Hepatocyte (in vitro differentiated cells): ENCODE results near the gene SLC22A12.

Experiments
- CTCF ChIP-seq: fragments of 200-600 bp; sonication (generic); IDR thresholded peaks from 2 replicates; pipeline ENCODE4 v1.5.1; 2016; ENCODE audit warnings: antibody characterized with exemption, mild to moderate bottlenecking; ENCODE audit not compliant: poor library complexity
- EZH2 ChIP-seq: fragments of 200-600 bp; sonication (generic); IDR thresholded peaks from 2 replicates; pipeline ENCODE4 v1.6.1; 2016; ENCODE audit warnings: antibody characterized with exemption, mild to moderate bottlenecking, borderline replicate concordance
- EZH2phosphoT487 ChIP-seq: fragments of 200-600 bp; sonication (generic); IDR thresholded peaks from one replicate; pipeline ENCODE4 v1.6.1; 2018; ENCODE audit warnings: antibody characterized with exemption, mild to moderate bottlenecking, low read depth, moderate library complexity; ENCODE audit not compliant: unreplicated experiment, severe bottlenecking

GRCh38 chr11:64599698-64600211 is 8.7 kb downstream of the SLC22A12 start:
- no peak for TF ChIP-seq CTCF
- TF ChIP-seq EZH2phosphoT487: no peak
- TF ChIP-seq EZH2: no peak
